Chondrocyte (in vitro differentiated cells): ENCODE data around the gene ANO1. TPM values are rescaled to one million over a fixed set of nuclear protein-coding genes. Genes with fewer than 3 reads are reported as not detected.

Source experiments
- DNase-seq: peaks from one replicate; pipeline ENCODE4 v3.0.0; 2021; ENCODE audit warnings: mixed read lengths, low spot score
- H3K27ac Mint-ChIP-seq: one replicate; pipeline ENCODE4 v1.8.0; 2021; ENCODE audit warnings: mild to moderate bottlenecking, moderate library complexity, mixed read lengths; ENCODE audit not compliant: unreplicated experiment
- H3K27me3 Mint-ChIP-seq: 2 replicates; pipeline ENCODE4 v1.8.0; 2021; ENCODE audit warnings: low read depth, mixed read lengths
- H3K36me3 Mint-ChIP-seq: 2 replicates; pipeline ENCODE4 v1.8.0; 2021; ENCODE audit warnings: low read depth, mixed read lengths
- H3K4me1 Mint-ChIP-seq: 2 replicates; pipeline ENCODE4 v1.8.0; 2021; ENCODE audit warnings: low read depth, mild to moderate bottlenecking, mixed read lengths
- H3K4me3 Mint-ChIP-seq: one replicate; pipeline ENCODE4 v1.8.0; 2021; ENCODE audit warnings: mild to moderate bottlenecking, moderate library complexity, mixed read lengths; ENCODE audit not compliant: unreplicated experiment
- H3K9me3 Mint-ChIP-seq: 2 replicates; pipeline ENCODE4 v1.8.0; 2021; ENCODE audit warnings: low read depth, mixed read lengths
- CTCF ChIP-seq: fragments of 200-600 bp; sonication (generic); IDR thresholded peaks from 2 replicates; pipeline ENCODE4 v1.5.0; 2021; ENCODE audit warnings: antibody characterized with exemption, mild to moderate bottlenecking, moderate library complexity
- total RNA-seq: library from RNA; stranded (reverse); gene quantifications from 3 replicates; pipeline ENCODE4 v1.2.1, GENCODE V29; 2021

Gene ANO1
- total RNA-seq, 1 donor from 2014 or later = 1.5 TPM

GRCh38 chr11:70185348-70186055, 107.4 kb downstream of the ANO1 start:
- peaks cover 17% of the 10 kb centered on the region for H3K27me3 Mint-ChIP-seq
- DNase-seq = no peak
- no peaks in the 10 kb centered on the region for H3K9me3 Mint-ChIP-seq
- H3K4me1 Mint-ChIP-seq = no peaks in the 10 kb centered on the region
- H3K36me3 Mint-ChIP-seq = no peaks in the 10 kb centered on the region
- TF ChIP-seq CTCF = no peak
- H3K4me3 Mint-ChIP-seq = no peak overlapping the region
- H3K27ac Mint-ChIP-seq = no peak overlapping the region

GRCh38 chr11:70186420-70186819, 108.3 kb downstream of the ANO1 start:
- no peak overlapping the region for H3K27ac Mint-ChIP-seq
- no peak for TF ChIP-seq CTCF
- no peaks in the 10 kb centered on the region for H3K9me3 Mint-ChIP-seq
- no peak overlapping the region for H3K4me3 Mint-ChIP-seq
- DNase-seq = no peak
- H3K36me3 Mint-ChIP-seq = no peaks in the 10 kb centered on the region
- peaks cover 2% of the 10 kb centered on the region for H3K4me1 Mint-ChIP-seq
- H3K27me3 Mint-ChIP-seq = peaks cover 17% of the 10 kb centered on the region

GRCh38 chr11:70186936-70187335, 108.8 kb downstream of the ANO1 start:
- no peak for TF ChIP-seq CTCF
- Mint-ChIP-seq H3K36me3 (no peaks in the 10 kb centered on the region), H3K27ac (no peak overlapping the region), H3K27me3 (peaks cover 17% of the 10 kb centered on the region), H3K4me3 (no peak overlapping the region), H3K4me1 (peaks cover 3% of the 10 kb centered on the region), H3K9me3 (no peaks in the 10 kb centered on the region)
- DNase-seq = no peak

GRCh38 chr11:70187771-70188170, 109.7 kb downstream of the ANO1 start:
- H3K9me3 Mint-ChIP-seq = no peaks in the 10 kb centered on the region
- no peaks in the 10 kb centered on the region for H3K36me3 Mint-ChIP-seq
- no peak overlapping the region for H3K27ac Mint-ChIP-seq
- H3K4me1 Mint-ChIP-seq = peaks cover 3% of the 10 kb centered on the region
- H3K4me3 Mint-ChIP-seq = no peak overlapping the region
- peaks cover 17% of the 10 kb centered on the region for H3K27me3 Mint-ChIP-seq
- no peak for DNase-seq
- no peak for TF ChIP-seq CTCF

GRCh38 chr11:70189622-70190021, 111.5 kb downstream of the ANO1 start:
- peaks cover 3% of the 10 kb centered on the region for H3K4me1 Mint-ChIP-seq
- peaks cover 10% of the 10 kb centered on the region for H3K27me3 Mint-ChIP-seq
- no peak for TF ChIP-seq CTCF
- H3K4me3 Mint-ChIP-seq = no peak overlapping the region
- H3K9me3 Mint-ChIP-seq = no peaks in the 10 kb centered on the region
- H3K36me3 Mint-ChIP-seq = no peaks in the 10 kb centered on the region
- no peak for DNase-seq
- no peak overlapping the region for H3K27ac Mint-ChIP-seq
